Stomach (tissue), 4 donors: ENCODE data around the gene VWA8.

Experiments
- POLR2A ChIP-seq, 4 donors: fragments of 450-650 bp; IDR thresholded peaks; one replicate each; pipeline ENCODE4 v1.6.1; 2016; ENCODE audit warnings: antibody characterized with exemption in 4 of 4, control low read depth in 2 of 4, mild to moderate bottlenecking in 1 of 4, moderate library complexity in 1 of 4
- POLR2AphosphoS5 ChIP-seq, 3 donors: sonication (generic); formaldehyde crosslinking; IDR thresholded peaks; one replicate each; pipeline ENCODE4 v1.6.1; 2016; ENCODE audit warnings: antibody characterized with exemption in 3 of 3
- TF ChIP-seq, protein P1 (sequence below), 7 experiments: fragments of 450-650 bp in 4 of 7; fragments of 200-600 bp in 3 of 7; sonication (generic) in 3 of 7; IDR thresholded peaks; one replicate each; pipeline ENCODE4 v1.5.1; 2016 to 2019; ENCODE audit warnings: antibody characterized with exemption in 7 of 7, control low read depth in 2 of 7, mild to moderate bottlenecking in 1 of 7

DNA sequence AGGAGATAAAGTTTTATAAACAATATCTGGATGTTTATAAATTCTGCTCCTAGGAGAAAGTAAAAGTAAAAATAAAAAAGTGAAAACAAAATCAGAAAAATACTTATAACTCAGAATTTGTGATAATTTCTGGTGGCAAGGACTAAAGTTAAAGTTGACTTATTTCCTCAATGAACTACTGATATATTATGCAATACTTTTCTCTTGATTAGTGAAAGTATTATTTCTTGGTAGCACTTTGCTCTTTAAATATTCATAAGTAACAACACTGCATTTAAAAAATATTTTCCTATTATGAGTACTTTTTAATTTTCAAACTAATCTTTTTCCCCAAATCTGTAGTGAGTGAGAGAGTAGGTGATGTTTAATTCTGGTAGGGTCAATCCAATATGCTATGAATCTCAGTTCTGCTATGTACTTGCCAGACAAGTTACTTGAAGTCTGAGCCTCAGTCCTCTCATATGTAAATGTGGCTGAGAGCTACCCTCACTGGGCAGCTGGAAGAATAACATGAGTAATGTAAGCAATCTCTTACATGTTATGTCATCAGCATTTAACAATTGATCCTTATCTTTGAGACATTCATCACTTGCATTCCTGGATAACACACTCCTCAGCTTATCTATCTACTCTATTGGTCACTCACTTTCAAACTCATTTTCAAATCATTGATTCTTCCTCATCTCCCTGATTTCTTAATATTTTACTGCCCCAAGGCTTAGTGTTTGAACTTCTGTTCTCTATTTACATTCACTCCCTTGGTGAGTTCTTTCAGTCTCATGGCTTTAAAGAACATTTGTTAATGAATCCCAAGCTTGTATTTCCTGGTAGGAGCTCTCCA lies 264.5 kb downstream of the VWA8 start:
- no peak for TF ChIP-seq POLR2AphosphoS5 (IDR thresholded peaks at IDR 0.05)
- TF ChIP-seq, protein P1, sequence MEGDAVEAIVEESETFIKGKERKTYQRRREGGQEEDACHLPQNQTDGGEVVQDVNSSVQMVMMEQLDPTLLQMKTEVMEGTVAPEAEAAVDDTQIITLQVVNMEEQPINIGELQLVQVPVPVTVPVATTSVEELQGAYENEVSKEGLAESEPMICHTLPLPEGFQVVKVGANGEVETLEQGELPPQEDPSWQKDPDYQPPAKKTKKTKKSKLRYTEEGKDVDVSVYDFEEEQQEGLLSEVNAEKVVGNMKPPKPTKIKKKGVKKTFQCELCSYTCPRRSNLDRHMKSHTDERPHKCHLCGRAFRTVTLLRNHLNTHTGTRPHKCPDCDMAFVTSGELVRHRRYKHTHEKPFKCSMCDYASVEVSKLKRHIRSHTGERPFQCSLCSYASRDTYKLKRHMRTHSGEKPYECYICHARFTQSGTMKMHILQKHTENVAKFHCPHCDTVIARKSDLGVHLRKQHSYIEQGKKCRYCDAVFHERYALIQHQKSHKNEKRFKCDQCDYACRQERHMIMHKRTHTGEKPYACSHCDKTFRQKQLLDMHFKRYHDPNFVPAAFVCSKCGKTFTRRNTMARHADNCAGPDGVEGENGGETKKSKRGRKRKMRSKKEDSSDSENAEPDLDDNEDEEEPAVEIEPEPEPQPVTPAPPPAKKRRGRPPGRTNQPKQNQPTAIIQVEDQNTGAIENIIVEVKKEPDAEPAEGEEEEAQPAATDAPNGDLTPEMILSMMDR (IDR thresholded peaks at IDR 0.05) = no peak
- TF ChIP-seq POLR2A (IDR thresholded peaks at IDR 0.05) = no peak
